ENCODE measurements around the gene FNTB.

DNA sequence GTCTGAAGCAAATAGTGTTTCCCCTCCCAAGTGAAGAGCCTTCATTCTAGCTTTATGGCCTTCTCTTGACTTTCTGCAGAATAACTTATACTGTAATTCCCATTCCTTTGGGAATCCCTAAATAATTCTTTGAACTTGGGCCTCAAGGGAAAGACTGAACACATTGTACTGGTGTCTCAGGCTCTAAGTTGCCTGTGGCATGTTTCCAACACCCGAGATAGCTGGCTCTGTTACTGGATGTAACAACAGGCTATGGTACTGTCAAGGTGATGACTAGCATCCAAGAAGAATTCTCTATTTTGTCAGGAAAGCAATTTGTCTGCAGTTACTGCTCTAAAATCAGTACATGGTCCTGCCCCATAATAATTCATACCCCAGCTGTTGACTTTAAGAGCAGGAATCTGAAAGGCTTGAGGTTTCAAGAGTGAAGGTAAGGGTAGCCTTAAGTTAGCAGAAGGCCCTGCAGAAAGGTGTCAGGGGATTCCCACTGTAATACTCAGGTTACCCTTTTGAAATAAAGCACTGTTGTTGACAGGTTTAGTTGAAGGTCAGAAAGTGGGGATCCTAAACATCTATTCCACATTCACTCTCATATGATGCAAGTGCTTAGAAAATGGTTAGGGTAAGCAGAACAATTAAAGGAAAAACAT is 49.4 kb upstream of the FNTB start:
- TF ChIP-seq, protein P1, sequence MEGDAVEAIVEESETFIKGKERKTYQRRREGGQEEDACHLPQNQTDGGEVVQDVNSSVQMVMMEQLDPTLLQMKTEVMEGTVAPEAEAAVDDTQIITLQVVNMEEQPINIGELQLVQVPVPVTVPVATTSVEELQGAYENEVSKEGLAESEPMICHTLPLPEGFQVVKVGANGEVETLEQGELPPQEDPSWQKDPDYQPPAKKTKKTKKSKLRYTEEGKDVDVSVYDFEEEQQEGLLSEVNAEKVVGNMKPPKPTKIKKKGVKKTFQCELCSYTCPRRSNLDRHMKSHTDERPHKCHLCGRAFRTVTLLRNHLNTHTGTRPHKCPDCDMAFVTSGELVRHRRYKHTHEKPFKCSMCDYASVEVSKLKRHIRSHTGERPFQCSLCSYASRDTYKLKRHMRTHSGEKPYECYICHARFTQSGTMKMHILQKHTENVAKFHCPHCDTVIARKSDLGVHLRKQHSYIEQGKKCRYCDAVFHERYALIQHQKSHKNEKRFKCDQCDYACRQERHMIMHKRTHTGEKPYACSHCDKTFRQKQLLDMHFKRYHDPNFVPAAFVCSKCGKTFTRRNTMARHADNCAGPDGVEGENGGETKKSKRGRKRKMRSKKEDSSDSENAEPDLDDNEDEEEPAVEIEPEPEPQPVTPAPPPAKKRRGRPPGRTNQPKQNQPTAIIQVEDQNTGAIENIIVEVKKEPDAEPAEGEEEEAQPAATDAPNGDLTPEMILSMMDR (conservative IDR thresholded peaks at IDR 0.05 in 1 of 2, IDR thresholded peaks at IDR 0.05 in 1 of 2; ENCODE audit: extremely low read depth in 1 of 2, insufficient read depth in 1 of 2, low read depth in 1 of 2, low read length in 2 of 2): no peak
- no peak for TF ChIP-seq EZH2 (IDR thresholded peaks at IDR 0.05; ENCODE audit: borderline replicate concordance, low read length)

Measured in mammary epithelial cell (primary cell).